Measurements from ENCODE around the gene FBXO30. TPM values are rescaled to one million over a fixed set of nuclear protein-coding genes. Genes with fewer than 3 reads are reported as not detected.

FBXO30 gene
- total and polyA plus RNA-seq, 4 donors, result 0.90 to 15.5 (median 3.5) TPM

DNA sequence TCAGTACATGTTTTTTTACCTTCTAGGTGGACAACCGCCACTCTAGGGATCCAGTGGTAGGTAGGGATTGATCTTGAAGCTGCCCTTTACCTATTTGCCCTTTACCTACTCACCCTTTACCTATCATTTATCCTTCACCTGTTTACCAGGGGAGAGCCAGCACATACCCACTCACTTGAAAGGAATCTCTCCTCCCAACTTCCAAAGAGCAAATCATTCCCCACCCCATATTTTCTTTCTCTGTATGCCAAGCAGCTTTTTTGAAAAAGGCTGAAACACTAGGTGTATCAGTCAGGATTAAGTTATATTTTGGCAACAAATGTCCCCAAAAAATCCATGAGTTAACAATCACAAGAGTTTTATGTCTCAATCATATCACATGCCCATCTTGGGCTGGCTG, 68.7 kb downstream of the FBXO30 start (continued):
- TF ChIP-seq, protein P1, sequence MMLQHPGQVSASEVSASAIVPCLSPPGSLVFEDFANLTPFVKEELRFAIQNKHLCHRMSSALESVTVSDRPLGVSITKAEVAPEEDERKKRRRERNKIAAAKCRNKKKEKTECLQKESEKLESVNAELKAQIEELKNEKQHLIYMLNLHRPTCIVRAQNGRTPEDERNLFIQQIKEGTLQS (IDR thresholded peaks at IDR 0.05), result no peak
- no peak for TF ChIP-seq YY1 (IDR thresholded peaks at IDR 0.05)
- no peak for TF ChIP-seq RAD21 (IDR thresholded peaks at IDR 0.05)

- Histone ChIP-seq H3K9me3 (ENCODE audit: control insufficient read depth in 4 of 4, low read length in 3 of 4) (no peaks in the 10 kb centered on the region), H3K9ac (ENCODE audit: low read depth in 1 of 2, low read length in 2 of 2) (no peak overlapping the region), H3K4me1 (ENCODE audit: control insufficient read depth in 4 of 4, insufficient read depth in 4 of 4, low read length in 3 of 4) (no peaks in the 10 kb centered on the region), H3K4me3 (ENCODE audit: low read depth in 1 of 3, low read length in 3 of 3) (no peak overlapping the region), H3K27ac (ENCODE audit: low read depth in 1 of 2, low read length in 2 of 2) (no peak overlapping the region), H3K27me3 (ENCODE audit: control insufficient read depth in 4 of 4, insufficient read depth in 4 of 4, low read length in 3 of 4) (no peaks in the 10 kb centered on the region), H3K36me3 (ENCODE audit: control insufficient read depth in 4 of 4, insufficient read depth in 3 of 4, low read depth in 1 of 4, low read length in 3 of 4) (no peaks in the 10 kb centered on the region)
- DNase-seq (ENCODE audit: low spot score), result no peak
- TF ChIP-seq RXRA (IDR thresholded peaks at IDR 0.05), result no peak
- TF ChIP-seq HNF4A (conservative IDR thresholded peaks at IDR 0.05), result no peak
- no peak for TF ChIP-seq ZBTB33 (IDR thresholded peaks at IDR 0.05)
- WGBS, result 81% methylated on average over 2 of the region's 2 CpGs
These were observed 70.0 kb downstream of the FBXO30 start for GRCh38 chr6:145744619-145745018.

Other genes with a start within 250 kb of the FBXO30 start
- 10 to 100 TPM in 1 of 2 donors, 1 to 10 TPM in 1; 6.2 to 13.0 TPM for gene EPM2A, start 79.3 kb downstream of the FBXO30 start, total RNA-seq
- gene EPM2A, start 79.3 kb downstream of the FBXO30 start, polyA plus RNA-seq, result 1 to 10 TPM; 3.7 to 4.1 TPM
- gene SHPRH, start 149.6 kb upstream of the FBXO30 start, total RNA-seq, result 10 to 100 TPM in 1 of 2 donors, 1 to 10 TPM in 1; 9.2 to 25.5 TPM
- 10 to 100 TPM in 1 of 2 donors, 1 to 10 TPM in 1; 1.6 to 10.6 TPM for gene SHPRH, start 149.6 kb upstream of the FBXO30 start, polyA plus RNA-seq
- gene GRM1, start 214.3 kb upstream of the FBXO30 start, total RNA-seq, result under 1 TPM; under 0.01 to 0.05 TPM
- under 1 TPM in 1 of 2 donors, not detected in 1; 0.01 TPM for gene GRM1, start 214.3 kb upstream of the FBXO30 start, polyA plus RNA-seq

All from liver (tissue), 9 donors.